Measurements from ENCODE around the gene SST. TPM values are rescaled to one million over a fixed set of nuclear protein-coding genes. Genes with fewer than 3 reads are reported as not detected.

Gene SST
- total RNA-seq, 1 donor, result not detected

DNA sequence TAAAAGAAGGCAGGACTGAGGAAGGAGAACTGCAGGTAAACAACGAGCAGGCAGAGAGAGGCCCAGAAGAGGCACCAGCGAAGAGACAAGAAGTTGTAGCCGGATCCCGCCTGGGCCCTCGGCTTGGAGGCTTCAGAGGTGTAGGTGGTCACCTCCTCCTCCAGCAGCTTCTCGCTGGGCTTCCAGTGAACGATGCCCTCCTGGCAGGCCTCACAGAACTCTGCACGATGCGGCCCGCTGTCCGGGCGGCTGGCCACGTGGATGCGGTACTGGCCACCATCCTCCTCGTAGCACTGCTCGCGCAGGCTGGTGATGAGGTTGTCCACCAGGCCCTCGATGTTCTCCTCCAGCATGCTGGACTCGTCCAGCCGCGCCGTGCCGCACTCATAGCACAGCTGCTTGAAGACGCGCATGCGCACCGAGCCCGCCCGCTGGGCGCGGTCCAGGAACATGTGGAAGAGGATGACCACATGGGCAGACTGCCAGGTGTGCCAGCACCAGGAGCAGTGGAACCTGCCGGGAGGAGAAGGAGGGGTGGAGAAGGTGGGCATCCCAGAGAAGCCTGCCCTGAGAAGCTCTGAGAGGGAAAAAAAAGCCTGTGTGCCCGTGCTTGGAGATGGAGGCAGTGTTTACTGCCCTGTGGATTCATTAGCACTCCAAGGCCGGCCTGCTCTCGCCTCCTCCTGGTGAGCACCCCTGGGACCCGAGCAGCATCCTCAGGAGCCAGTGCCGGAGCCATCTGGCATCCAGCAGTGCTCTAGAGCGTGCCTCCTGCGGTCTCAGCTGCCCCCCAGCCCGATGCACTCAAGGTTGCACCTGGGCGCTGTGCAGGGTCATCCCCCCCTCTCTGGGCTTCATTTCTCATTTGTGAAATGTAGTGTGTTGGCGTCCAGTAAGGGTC is 28.6 kb upstream of the SST start:
- Histone ChIP-seq H3K79me2 (ENCODE audit: insufficient read depth, low read length) (no peaks in the 10 kb centered on the region), H3K4me2 (ENCODE audit: insufficient read depth, low read length) (no peak overlapping the region), H3K4me1 (ENCODE audit: insufficient read depth, low read length) (no peaks in the 10 kb centered on the region), H2AFZ (ENCODE audit: low read length) (no peak overlapping the region), H4K20me1 (ENCODE audit: insufficient read depth, low read length) (no peaks in the 10 kb centered on the region), H3K4me3 (ENCODE audit: insufficient read depth, low read length) (no peak overlapping the region), H3K9me3 (ENCODE audit: low read depth, low read length) (no peaks in the 10 kb centered on the region), H3K27ac (ENCODE audit: low read depth, low read length) (no peak overlapping the region), H3K36me3 (ENCODE audit: insufficient read depth, low read length) (no peaks in the 10 kb centered on the region), H3K27me3 (ENCODE audit: insufficient read depth, low read length) (peaks cover 9% of the 10 kb centered on the region)
- TF ChIP-seq, protein P1, sequence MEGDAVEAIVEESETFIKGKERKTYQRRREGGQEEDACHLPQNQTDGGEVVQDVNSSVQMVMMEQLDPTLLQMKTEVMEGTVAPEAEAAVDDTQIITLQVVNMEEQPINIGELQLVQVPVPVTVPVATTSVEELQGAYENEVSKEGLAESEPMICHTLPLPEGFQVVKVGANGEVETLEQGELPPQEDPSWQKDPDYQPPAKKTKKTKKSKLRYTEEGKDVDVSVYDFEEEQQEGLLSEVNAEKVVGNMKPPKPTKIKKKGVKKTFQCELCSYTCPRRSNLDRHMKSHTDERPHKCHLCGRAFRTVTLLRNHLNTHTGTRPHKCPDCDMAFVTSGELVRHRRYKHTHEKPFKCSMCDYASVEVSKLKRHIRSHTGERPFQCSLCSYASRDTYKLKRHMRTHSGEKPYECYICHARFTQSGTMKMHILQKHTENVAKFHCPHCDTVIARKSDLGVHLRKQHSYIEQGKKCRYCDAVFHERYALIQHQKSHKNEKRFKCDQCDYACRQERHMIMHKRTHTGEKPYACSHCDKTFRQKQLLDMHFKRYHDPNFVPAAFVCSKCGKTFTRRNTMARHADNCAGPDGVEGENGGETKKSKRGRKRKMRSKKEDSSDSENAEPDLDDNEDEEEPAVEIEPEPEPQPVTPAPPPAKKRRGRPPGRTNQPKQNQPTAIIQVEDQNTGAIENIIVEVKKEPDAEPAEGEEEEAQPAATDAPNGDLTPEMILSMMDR (IDR thresholded peaks at IDR 0.05; ENCODE audit: extremely low read depth, low read depth, low read length), result no peak
- DNase-seq (ENCODE audit: insufficient read length, low spot score, missing footprints), result no peak

DNA sequence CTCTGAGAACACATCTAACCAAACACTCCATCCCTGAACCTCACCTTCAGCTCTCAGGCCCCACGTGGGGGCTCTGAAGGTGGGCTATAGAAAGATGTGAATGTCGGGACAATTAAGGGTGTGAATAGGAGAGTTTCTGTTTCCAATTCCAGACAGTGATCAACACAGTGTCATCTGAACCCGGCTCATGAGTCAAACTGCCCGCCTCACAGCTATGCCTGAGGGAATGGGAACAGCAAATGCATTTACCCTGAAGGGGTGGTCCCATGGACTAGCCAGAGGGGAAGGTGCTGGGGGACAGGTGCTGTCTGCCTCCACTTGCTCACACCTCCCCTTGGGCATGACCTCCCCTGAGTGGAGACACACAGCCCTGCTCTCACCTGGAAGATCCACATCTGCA is 25.8 kb upstream of the SST start:
- Histone ChIP-seq H3K36me3 (ENCODE audit: insufficient read depth, low read length) (no peaks in the 10 kb centered on the region), H3K4me3 (ENCODE audit: insufficient read depth, low read length) (no peak overlapping the region), H3K79me2 (ENCODE audit: insufficient read depth, low read length) (no peaks in the 10 kb centered on the region), H3K27ac (ENCODE audit: low read depth, low read length) (no peak overlapping the region), H3K27me3 (ENCODE audit: insufficient read depth, low read length) (peaks cover 9% of the 10 kb centered on the region), H3K4me1 (ENCODE audit: insufficient read depth, low read length) (no peaks in the 10 kb centered on the region), H3K9me3 (ENCODE audit: low read depth, low read length) (no peaks in the 10 kb centered on the region), H4K20me1 (ENCODE audit: insufficient read depth, low read length) (no peaks in the 10 kb centered on the region), H3K4me2 (ENCODE audit: insufficient read depth, low read length) (no peak overlapping the region), H2AFZ (ENCODE audit: low read length) (no peak overlapping the region)
- DNase-seq (ENCODE audit: insufficient read length, low spot score, missing footprints), result no peak
- TF ChIP-seq, protein P1 (IDR thresholded peaks at IDR 0.05; ENCODE audit: extremely low read depth, low read depth, low read length), result no peak

DNA sequence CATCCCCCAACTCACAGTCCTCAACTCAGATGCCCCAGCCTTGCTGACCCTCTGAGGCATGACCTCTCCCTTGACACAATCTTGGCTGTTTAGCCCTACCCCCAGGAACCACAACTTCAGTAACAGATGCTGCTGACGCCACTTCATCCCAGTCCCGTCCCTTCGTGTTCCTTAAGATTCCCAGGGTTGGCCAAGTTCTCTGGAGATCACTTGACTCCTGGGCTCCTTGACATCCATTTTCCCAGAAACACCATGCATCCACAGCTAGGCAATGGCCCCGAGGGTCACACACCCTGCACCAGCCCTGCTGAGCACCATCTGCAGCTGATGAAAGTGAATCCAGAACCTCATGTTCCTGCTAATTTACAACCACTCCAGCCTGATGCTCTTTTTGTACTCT is 25.3 kb upstream of the SST start:
- H3K4me3 ChIP-seq (ENCODE audit: insufficient read depth, low read length), result no peak overlapping the region
- no peaks in the 10 kb centered on the region for H3K9me3 ChIP-seq (ENCODE audit: low read depth, low read length)
- TF ChIP-seq, protein P1 (IDR thresholded peaks at IDR 0.05; ENCODE audit: extremely low read depth, low read depth, low read length), result no peak
- no peaks in the 10 kb centered on the region for H3K4me1 ChIP-seq (ENCODE audit: insufficient read depth, low read length)
- no peak overlapping the region for H3K27ac ChIP-seq (ENCODE audit: low read depth, low read length)
- H3K79me2 ChIP-seq (ENCODE audit: insufficient read depth, low read length), result no peaks in the 10 kb centered on the region
- peak overlapping the region; percentile 16 for H3K4me2 ChIP-seq (ENCODE audit: insufficient read depth, low read length)
- H2AFZ ChIP-seq (ENCODE audit: low read length), result no peak overlapping the region
- peaks cover 11% of the 10 kb centered on the region for H3K27me3 ChIP-seq (ENCODE audit: insufficient read depth, low read length)
- no peaks in the 10 kb centered on the region for H4K20me1 ChIP-seq (ENCODE audit: insufficient read depth, low read length)
- no peaks in the 10 kb centered on the region for H3K36me3 ChIP-seq (ENCODE audit: insufficient read depth, low read length)
- no peak for DNase-seq (ENCODE audit: insufficient read length, low spot score, missing footprints)

DNA sequence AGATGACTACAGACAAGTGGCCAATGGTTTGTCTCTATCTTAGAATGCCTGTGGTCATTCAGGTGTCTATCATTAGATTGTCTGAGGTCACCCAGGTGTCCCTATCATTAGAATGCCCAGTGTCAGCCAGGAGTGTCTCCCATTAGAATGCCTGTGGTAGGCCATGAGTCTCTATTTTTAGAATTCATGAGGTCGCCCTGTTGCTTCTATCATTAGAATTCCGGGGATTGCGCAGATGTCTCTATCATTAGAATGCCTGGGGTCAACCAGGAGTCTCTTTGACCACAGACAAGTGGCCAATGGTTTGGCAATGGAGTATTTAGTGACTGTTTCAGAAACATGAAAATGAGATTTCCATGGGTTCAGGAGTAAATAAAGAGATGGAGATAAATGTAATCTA is 24.6 kb upstream of the SST start:
- Histone ChIP-seq H2AFZ (ENCODE audit: low read length) (no peak overlapping the region), H4K20me1 (ENCODE audit: insufficient read depth, low read length) (no peaks in the 10 kb centered on the region), H3K27ac (ENCODE audit: low read depth, low read length) (no peak overlapping the region), H3K4me2 (ENCODE audit: insufficient read depth, low read length) (no peak overlapping the region), H3K9me3 (ENCODE audit: low read depth, low read length) (no peaks in the 10 kb centered on the region), H3K4me3 (ENCODE audit: insufficient read depth, low read length) (no peak overlapping the region), H3K36me3 (ENCODE audit: insufficient read depth, low read length) (no peaks in the 10 kb centered on the region), H3K79me2 (ENCODE audit: insufficient read depth, low read length) (no peaks in the 10 kb centered on the region), H3K4me1 (ENCODE audit: insufficient read depth, low read length) (no peaks in the 10 kb centered on the region), H3K27me3 (ENCODE audit: insufficient read depth, low read length) (peaks cover 11% of the 10 kb centered on the region)
- no peak for DNase-seq (ENCODE audit: insufficient read length, low spot score, missing footprints)
- TF ChIP-seq, protein P1 (IDR thresholded peaks at IDR 0.05; ENCODE audit: extremely low read depth, low read depth, low read length), result no peak

All from osteoblast (primary cell).